NCI-H187 (cell line): ENCODE results near the gene SLCO3A1.
"Not testable (repeated sequence)": the region's sequence is repeated elsewhere in the genome, so short reads cannot be mapped to it uniquely, and the experiment has no call there.

Experiments used
- DNase-seq, 2 experiments: peaks; one replicate each; lab custom pipeline; 2025; lab: John Stamatoyannopoulos, UW

Gene SLCO3A1

GRCh38 chr15:92035551-92035950 lies 182.0 kb downstream of the SLCO3A1 start:
- DNase-seq: no peak

DNA sequence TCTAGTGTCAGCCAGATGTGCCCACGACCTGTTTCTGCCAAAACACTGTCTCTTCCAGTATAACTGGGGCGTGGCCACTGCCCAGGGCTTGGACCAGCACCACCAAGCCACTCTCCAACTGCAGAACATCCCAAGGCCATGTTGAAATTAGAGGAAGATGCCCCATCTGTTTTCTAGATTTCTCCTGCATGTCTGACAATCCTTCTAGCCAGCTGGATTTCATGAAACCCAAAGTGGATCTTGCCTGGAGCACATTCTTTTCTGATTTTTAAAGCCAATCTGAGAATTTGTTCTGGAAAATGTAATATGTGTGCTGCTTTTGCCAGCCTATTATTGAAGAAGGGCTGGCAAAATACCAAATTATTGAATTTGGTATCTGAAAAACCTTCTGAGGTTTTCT lies 182.5 kb downstream of the SLCO3A1 start:
- no peak for DNase-seq

DNA sequence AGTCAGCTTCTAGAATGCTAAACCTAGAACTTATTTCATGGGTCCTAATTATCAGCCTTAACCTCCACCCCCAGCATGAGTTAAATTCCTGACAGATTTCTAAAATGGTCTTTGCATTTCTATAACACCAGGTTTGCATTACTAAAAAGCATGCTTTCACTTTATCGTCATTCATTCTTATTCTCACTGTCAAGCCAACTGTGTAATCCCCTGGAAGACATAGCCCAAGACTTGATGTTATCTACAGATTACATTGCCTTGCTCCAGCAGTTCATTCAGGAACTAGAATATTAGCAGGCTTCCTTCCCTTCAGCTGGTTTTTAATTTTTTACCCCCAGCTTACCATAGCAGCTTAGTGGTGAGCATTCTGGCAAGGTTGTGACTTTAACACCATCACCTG lies 184.0 kb downstream of the SLCO3A1 start:
- no peak for DNase-seq

DNA sequence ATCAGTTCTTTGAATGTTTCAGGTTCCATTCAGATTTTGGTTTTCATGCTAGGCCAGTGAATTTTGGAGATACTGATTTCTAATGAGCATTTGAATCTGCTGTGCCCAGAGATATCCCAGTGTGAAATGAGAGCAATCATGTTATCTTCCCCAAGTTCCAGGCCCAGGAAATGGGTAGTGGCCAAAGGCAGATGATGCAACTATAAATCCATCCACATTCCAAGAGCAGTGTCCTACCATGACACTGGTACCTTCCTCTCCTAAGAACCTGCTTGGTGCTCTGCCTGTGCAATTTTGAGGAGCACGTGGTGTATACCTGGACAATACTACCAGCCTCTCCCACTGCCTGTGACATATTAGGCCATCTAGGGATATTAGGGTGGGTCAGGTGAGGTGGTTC lies 186.8 kb downstream of the SLCO3A1 start:
- DNase-seq: no peak

DNA sequence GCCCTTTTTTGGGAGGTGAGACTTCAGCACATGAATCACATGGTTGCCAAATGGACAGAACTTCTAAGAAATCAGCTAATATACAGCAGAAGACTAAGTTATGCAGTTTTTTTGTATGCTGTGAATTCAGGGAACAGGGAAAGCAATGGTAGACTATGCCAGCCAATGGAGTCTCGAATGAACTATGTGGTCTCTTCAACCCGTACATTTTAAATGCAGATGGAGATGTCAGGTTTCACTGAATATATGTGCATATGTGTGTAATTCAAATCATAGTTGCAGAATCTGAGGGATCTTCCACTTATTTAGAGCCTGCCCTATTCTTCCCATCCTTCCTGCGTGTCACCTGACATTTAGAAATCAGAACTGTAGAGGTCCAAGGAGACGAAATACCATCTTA lies 187.9 kb downstream of the SLCO3A1 start:
- no peak for DNase-seq

DNA sequence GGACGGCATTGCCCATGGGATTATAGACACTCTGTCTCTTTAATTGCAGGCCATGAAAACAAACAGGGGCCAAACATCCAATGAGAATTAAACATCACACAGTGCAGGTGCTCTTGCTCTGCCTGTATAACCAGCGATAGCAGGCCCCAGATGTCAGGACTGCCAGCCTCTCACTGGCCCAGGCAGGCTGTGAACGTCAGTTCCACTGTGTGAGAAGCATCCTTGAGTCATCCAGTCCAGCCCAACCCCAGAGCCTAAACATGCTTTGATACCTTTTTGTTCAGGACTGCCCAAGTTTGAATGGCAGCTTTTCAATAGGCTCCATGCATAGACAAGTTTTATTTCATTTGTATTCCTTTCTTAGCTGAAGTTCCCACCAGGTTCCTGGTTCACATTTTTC lies 189.8 kb downstream of the SLCO3A1 start:
- peak in 1 of 2 experiments; percentile 19 for DNase-seq

GRCh38 chr15:92044203-92044909 lies 190.8 kb downstream of the SLCO3A1 start:
- DNase-seq: no peak

DNA sequence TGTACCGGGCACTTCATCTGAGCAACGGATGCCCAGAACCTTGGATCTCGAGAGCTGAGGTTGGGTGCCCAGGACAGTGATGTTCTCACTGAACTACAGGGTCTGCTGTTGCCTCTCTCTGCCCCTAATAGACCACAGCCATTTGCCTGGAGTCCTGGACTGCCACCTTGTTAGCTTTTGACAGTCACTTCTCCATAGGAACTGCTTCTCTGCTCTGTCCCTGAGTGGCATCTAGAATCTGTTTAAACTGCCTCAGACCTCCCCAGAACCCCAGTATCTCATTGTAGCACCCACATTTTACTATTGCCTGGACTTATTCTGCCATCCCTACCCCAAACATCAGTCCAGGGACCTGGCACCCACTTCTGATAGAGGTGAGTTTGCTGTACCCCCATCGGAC lies 194.4 kb downstream of the SLCO3A1 start:
- no peak for DNase-seq

DNA sequence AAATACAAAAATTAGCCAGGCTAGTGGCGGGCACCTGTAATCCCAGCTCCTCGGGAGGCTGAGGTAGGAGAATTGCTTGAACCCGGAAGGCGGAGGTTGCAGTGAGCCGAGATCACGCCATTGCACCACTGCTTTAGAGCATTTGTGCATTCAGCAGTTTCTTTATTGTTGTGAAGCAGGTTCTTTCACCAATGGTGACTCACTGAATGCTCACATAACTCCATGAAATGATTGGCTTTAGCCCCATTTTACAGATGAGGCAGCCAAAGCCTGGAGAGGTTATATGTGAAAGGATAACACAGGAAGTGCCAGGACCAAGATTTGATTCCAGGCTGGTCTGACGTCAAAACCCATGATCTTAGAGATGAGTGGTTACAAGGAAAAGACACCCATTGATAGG lies 195.2 kb downstream of the SLCO3A1 start:
- DNase-seq: no peak

GRCh38 chr15:92049290-92049989 lies 195.9 kb downstream of the SLCO3A1 start:
- DNase-seq: no peak

DNA sequence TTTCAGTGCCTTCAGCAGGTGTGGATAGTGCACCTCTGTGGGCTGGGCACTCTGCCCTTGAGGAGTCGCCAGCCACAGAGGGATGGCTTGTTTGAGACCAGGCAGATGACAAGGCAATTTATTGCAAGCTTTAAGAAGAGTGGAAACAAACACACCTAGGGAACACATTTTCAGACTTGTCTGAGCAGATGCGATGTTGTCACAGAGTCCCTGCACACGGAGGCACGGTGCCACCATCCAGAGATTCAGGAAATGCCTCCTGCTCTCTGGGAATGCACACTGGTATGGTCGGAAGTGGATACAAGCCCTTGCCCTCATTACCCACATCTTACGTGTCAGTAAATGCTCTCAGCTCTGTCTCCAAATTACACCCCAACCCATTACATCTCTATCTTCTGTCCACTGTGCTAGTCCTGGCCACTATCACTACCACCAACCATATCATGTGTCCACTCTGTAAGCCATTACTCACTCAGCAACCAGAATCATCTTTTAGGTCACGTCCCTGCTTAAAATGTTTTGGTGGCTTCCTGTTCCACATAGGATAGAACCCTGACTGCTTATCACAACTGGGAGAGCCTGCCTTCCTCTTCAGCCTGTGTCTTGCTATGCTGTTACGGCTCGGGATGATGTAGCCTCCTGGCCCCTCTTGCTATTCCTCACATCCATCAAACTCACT lies 196.9 kb downstream of the SLCO3A1 start:
- no peak for DNase-seq

DNA sequence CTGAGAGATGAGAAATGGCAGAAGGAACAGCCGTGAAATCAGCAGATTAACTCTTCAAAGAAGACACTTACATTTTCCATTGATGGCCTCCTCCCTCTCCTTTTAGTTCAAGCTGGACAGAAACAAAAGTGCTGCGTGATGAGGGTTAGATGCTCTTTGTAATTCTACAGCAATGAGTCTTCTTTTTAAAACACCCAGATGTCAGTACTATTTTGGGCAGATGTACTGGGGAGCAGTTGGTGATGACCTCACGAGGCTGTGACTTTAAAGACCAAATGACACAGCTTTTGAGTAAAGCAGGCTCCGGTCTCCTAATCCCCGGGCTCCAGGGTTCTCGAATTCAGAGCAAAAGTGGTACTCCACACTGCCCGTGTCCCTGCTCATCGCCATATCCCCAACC lies 198.2 kb downstream of the SLCO3A1 start:
- no peak for DNase-seq

GRCh38 chr15:92053753-92054316 lies 200.3 kb downstream of the SLCO3A1 start:
- DNase-seq: no peak

- DNase-seq: no peak
Measured at GRCh38 chr15:92056875-92057274, 203.4 kb downstream of the SLCO3A1 start.

- DNase-seq: no peak
Measured at GRCh38 chr15:92059036-92059970, 205.8 kb downstream of the SLCO3A1 start.

- DNase-seq: not testable (repeated sequence)
Measured at GRCh38 chr15:92059971-92060311, 206.4 kb downstream of the SLCO3A1 start.

GRCh38 chr15:92061511-92062195 lies 208.1 kb downstream of the SLCO3A1 start:
- no peak for DNase-seq

DNA sequence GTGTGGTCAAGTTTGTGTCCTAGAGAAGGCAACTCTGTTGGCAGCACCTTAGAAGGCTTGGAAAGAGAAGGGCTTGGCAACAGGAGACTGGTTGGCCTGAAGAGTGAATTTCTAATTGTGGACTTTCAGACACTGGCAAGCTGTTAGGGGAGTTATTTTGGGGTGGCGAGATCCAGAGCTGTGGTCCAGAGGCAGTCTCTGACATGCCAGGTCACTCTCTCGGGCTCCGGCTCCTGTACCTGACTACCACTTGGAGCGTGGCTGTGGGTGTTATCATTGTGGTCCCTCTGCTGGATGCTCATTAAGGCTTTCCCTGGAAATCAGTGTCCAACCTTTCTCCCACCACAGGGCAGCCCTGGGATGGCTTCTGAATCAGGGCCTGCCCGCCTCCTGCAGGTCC lies 209.0 kb downstream of the SLCO3A1 start:
- DNase-seq: no peak

DNA sequence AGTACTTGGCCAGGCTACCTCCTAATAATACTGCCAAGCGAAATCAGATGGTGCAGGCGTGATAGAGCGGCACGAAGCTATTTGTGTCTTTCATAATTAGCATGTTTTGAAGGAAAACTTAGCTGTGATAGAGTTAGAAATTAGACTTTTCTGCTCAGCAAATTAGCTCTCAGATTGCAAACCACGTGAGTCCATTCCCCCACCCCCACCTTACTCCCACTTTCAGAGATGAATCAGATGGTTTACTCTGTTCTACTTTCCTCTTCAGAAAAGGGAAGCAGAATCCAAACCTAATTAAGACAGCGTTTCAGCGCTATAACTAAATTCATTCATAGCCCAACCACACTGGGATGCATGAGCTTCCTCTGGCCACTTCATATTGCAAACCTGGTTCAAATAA lies 214.6 kb downstream of the SLCO3A1 start:
- no peak for DNase-seq

- DNase-seq: no peak
Measured at GRCh38 chr15:92069308-92070250, 216.1 kb downstream of the SLCO3A1 start.
